Glomerular visceral epithelial cell (primary cell): ENCODE results near the gene TEX29.

Experiments used
- DNase-seq: peaks from one replicate; pipeline ENCODE4 v3.0.0-alpha.2; 2016; ENCODE audit errors: extremely low spot score

Gene TEX29

DNA sequence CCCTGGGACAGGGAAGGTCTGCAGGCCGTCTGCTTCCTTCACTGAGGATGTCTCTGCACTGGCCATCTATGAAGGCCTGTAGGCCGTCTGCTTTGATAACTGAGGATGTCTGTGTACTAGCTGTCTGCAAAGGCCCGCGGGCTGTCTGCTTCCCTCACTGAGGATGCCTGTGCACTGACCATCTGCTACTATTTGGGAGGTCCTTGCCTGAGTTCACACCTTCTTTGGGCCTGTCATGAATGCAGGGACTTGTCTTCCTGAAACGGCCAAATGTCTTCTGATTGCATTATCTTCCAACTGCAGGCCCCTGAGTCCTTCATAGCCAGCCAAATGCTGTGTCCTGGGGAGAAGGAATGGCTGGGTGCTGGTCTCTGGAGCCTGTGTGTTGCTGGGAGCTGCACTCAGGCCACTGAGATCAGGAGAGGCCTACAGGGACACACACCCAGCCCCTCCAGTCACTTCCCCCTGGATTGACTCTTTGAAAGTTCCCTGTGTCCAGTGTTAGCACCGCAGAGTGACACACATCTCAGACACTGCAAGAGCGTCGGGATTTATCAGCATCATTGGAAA lies 72.9 kb downstream of the TEX29 start:
- DNase-seq: no peak
